Lower lobe of right lung (tissue), 2 donors: ENCODE results near the gene VANGL2. TPM values are rescaled to one million over a fixed set of nuclear protein-coding genes. Genes with fewer than 3 reads are reported as not detected.

Experiments used
- ATAC-seq, 2 donors: fragments of 200-7000 bp; cut with Tn5 transposase; one replicate each; pipeline ENCODE4 v1.9.1; 2020 to 2022; ENCODE audit warnings: mild to moderate bottlenecking in 2 of 2, moderate library complexity in 2 of 2
- DNase-seq: peaks from one replicate; pipeline ENCODE4 v3.0.0-alpha.2; 2020
- H3K27ac ChIP-seq: fragments of 200-600 bp; one replicate; pipeline ENCODE4 v1.8.0; 2022
- H3K27me3 ChIP-seq: fragments of 200-600 bp; one replicate; pipeline ENCODE4 v1.8.0; 2022; ENCODE audit warnings: low read depth
- H3K36me3 ChIP-seq: fragments of 200-600 bp; one replicate; pipeline ENCODE4 v1.8.0; 2022; ENCODE audit warnings: mild to moderate bottlenecking
- H3K4me1 ChIP-seq: fragments of 200-600 bp; one replicate; pipeline ENCODE4 v1.8.0; 2022
- H3K4me3 ChIP-seq: fragments of 200-600 bp; one replicate; pipeline ENCODE4 v1.8.0; 2022; ENCODE audit warnings: mild to moderate bottlenecking
- H3K9me3 ChIP-seq: fragments of 200-600 bp; one replicate; pipeline ENCODE4 v1.8.0; 2022
- CTCF ChIP-seq: fragments of 200-600 bp; IDR thresholded peaks from one replicate; pipeline ENCODE4 v1.8.0; 2022; ENCODE audit warnings: antibody characterized with exemption, mild to moderate bottlenecking
- intact Hi-C: fragments of 100-400 bp; cut with DNase I; formaldehyde crosslinking; loops from one replicate; pipeline ENCODE4 v1.11.0; 2022
- total RNA-seq: library from RNA; stranded (reverse); fragmentation: NEBNext Ultra II Directional; extraction: Animal tissue kit (Norgen Biotek cat#: 25700); gene quantifications from one replicate; pipeline ENCODE4 v1.2.1, GENCODE V29; 2021
- donor health status: DM: no; HTN: yes; CAD: no; lungs with severe emphysema.

Gene VANGL2
- total RNA-seq, 1 donor from 2014 or later, result 7.5 TPM

- intact Hi-C loops, result no loop called here
- Histone ChIP-seq H3K27ac (no peak overlapping the region), H3K9me3 (no peaks in the 10 kb centered on the region), H3K4me1 (no peaks in the 10 kb centered on the region), H3K36me3 (no peaks in the 10 kb centered on the region), H3K4me3 (no peak overlapping the region), H3K27me3 (no peaks in the 10 kb centered on the region)
- no peak for DNase-seq
- TF ChIP-seq CTCF, result no peak
- ATAC-seq, result no peak
Observed at GRCh38 chr1:160455153-160455517, 54.8 kb downstream of the VANGL2 start.

- Histone ChIP-seq H3K36me3 (no peaks in the 10 kb centered on the region), H3K27ac (no peak overlapping the region), H3K4me3 (no peak overlapping the region), H3K4me1 (no peaks in the 10 kb centered on the region), H3K9me3 (no peaks in the 10 kb centered on the region), H3K27me3 (no peaks in the 10 kb centered on the region)
- no peak for TF ChIP-seq CTCF
- ATAC-seq, result no peak
- intact Hi-C loops, result no loop called here
- DNase-seq, result no peak
Observed at GRCh38 chr1:160459056-160459455, 58.7 kb downstream of the VANGL2 start.

DNA sequence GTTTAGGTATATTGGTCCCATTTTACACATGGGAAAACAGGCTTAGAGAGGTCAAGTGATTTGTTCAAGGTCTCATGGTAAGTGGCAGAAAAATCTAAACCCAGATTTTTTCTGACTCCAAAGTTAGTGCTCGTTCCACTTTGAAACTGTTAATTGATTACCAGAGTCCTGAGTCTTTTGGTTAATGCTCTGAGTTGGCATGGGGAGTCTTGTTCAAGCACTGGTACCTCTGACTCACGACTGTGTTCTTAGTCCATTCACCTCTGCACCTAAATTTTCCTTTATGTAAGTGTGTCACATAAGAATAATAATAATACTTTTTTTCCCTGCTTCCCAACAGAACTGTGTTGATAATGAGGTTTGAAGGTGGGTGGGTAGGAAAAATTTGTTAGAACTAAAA, 59.3 kb downstream of the VANGL2 start:
- ATAC-seq, result no peak
- no peaks in the 10 kb centered on the region for H3K36me3 ChIP-seq
- no peak overlapping the region for H3K27ac ChIP-seq
- intact Hi-C loops, result no loop called here
- DNase-seq, result no peak
- TF ChIP-seq CTCF, result no peak
- H3K9me3 ChIP-seq, result no peaks in the 10 kb centered on the region
- H3K27me3 ChIP-seq, result no peaks in the 10 kb centered on the region
- no peak overlapping the region for H3K4me3 ChIP-seq
- H3K4me1 ChIP-seq, result no peaks in the 10 kb centered on the region

- H3K36me3 ChIP-seq, result no peaks in the 10 kb centered on the region
- H3K9me3 ChIP-seq, result no peaks in the 10 kb centered on the region
- intact Hi-C loops, result no loop called here
- no peak for TF ChIP-seq CTCF
- no peak overlapping the region for H3K27ac ChIP-seq
- ATAC-seq (no peak), DNase-seq (no peak)
- H3K27me3 ChIP-seq, result no peaks in the 10 kb centered on the region
- no peaks in the 10 kb centered on the region for H3K4me1 ChIP-seq
- no peak overlapping the region for H3K4me3 ChIP-seq
Observed at GRCh38 chr1:160460214-160460642, 59.9 kb downstream of the VANGL2 start.

GRCh38 chr1:160460683-160461287, 60.4 kb downstream of the VANGL2 start:
- Histone ChIP-seq H3K36me3 (no peaks in the 10 kb centered on the region), H3K27me3 (no peaks in the 10 kb centered on the region), H3K27ac (no peak overlapping the region), H3K9me3 (no peaks in the 10 kb centered on the region), H3K4me1 (no peaks in the 10 kb centered on the region), H3K4me3 (no peak overlapping the region)
- TF ChIP-seq CTCF, result no peak
- no peak for ATAC-seq
- intact Hi-C loops, result no loop called here
- DNase-seq, result no peak

DNA sequence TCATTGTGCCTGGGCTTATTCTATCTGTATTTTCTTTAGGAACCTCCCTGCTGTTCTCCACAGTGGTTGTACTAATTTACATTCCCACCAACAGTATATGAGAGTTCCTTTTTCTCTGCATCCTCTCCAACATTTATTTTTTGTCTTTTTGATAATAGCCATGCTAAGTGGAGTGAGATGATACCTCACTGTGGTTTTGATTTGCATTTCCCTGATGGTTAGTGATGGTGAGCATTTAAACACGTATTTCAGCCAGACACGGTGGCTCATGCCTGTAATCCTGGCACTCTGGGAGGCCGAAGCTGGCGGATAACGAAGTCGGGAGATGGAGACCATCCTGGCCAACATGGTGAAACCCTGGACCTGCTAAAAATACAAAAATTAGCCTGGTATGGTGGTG, 64.8 kb downstream of the VANGL2 start:
- DNase-seq (no peak), ATAC-seq (no peak)
- Histone ChIP-seq H3K4me3 (no peak overlapping the region), H3K9me3 (no peaks in the 10 kb centered on the region), H3K4me1 (no peaks in the 10 kb centered on the region), H3K36me3 (no peaks in the 10 kb centered on the region), H3K27me3 (no peaks in the 10 kb centered on the region), H3K27ac (no peak overlapping the region)
- TF ChIP-seq CTCF, result no peak
- intact Hi-C loops, result no loop called here
